Sigmoid colon (tissue), 7 donors: Measurements from ENCODE around the gene EMX2. TPM values are rescaled to one million over a fixed set of nuclear protein-coding genes. Genes with fewer than 3 reads are reported as not detected.

Experiments
- DNase-seq: peaks from one replicate; pipeline ENCODE4 v3.0.0-alpha.2; 2019
- H3K27ac ChIP-seq, 4 donors: fragments of 200-600 bp; sonication (generic); one replicate each; pipeline ENCODE4 v1.5.1; 2016 to 2019; ENCODE audit warnings: mild to moderate bottlenecking in 1 of 4
- H3K27me3 ChIP-seq, 3 donors: fragments of 200-600 bp; sonication (generic); one replicate each; pipeline ENCODE4 v1.5.1; 2019; ENCODE audit warnings: mild to moderate bottlenecking in 1 of 3
- H3K36me3 ChIP-seq, 4 donors: fragments of 200-600 bp; sonication (generic); one replicate each; pipeline ENCODE4 v1.5.1; 2016 to 2019
- H3K4me1 ChIP-seq, 4 donors: fragments of 200-600 bp; sonication (generic); one replicate each; pipeline ENCODE4 v1.5.1; 2017 to 2019
- H3K4me3 ChIP-seq, 4 donors: fragments of 200-600 bp; sonication (generic); one replicate each; pipeline ENCODE4 v1.5.1; 2017 to 2019; ENCODE audit warnings: mild to moderate bottlenecking in 2 of 4, moderate library complexity in 1 of 4
- H3K9me3 ChIP-seq, 4 donors: fragments of 200-600 bp in 3 of 4; sonication (generic) in 3 of 4; one replicate each; pipeline versions ENCODE4 v1.5.1 to v1.6.1; 2013 to 2019
- EP300 ChIP-seq, 4 donors: sonication (generic); formaldehyde crosslinking; IDR thresholded peaks; one replicate each; pipeline ENCODE4 v1.6.1; 2017; ENCODE audit warnings: antibody characterized with exemption in 4 of 4
- POLR2A ChIP-seq, 2 donors: fragments of 450-650 bp; IDR thresholded peaks; one replicate each; pipeline ENCODE4 v1.6.1; 2016; ENCODE audit warnings: antibody characterized with exemption in 2 of 2, mild to moderate bottlenecking in 2 of 2, moderate library complexity in 2 of 2
- POLR2AphosphoS5 ChIP-seq, 4 donors: sonication (generic); formaldehyde crosslinking; IDR thresholded peaks; one replicate each; pipeline ENCODE4 v1.6.1; 2017; ENCODE audit warnings: antibody characterized with exemption in 4 of 4
- WGBS, 2 donors: extraction: QIAGEN DNeasy Blood & Tissue Kit; methylation state at CpG; one replicate each; pipeline ENCODE4 v1.1.7; 2013; 5-methylcytosine and 5-hydroxymethylcytosine counted together
- intact Hi-C: fragments of 100-400 bp; cut with DNase I; formaldehyde crosslinking; loops from one replicate; pipeline ENCODE4 v1.15.1; 2023
- polyA plus RNA-seq, 3 donors: library from polyadenylated mRNA; stranded (reverse); fragments of 200-250 nt; gene quantifications; one replicate each; pipeline ENCODE4 v1.2.3, GENCODE V29; 2013
- total RNA-seq, 4 donors: library from RNA; depleted of rRNA; stranded (reverse); fragments of >200 nt; gene quantifications; one replicate each; pipeline ENCODE4 v1.1.0, GENCODE V29; 2016
- TF ChIP-seq, protein P1 (sequence below), 4 experiments: fragments of 450-650 bp in 3 of 4; fragments of 200-600 bp in 1 of 4; IDR thresholded peaks; one replicate each; pipeline ENCODE4 v1.5.1; 2016 to 2019; ENCODE audit warnings: antibody characterized with exemption in 4 of 4, mild to moderate bottlenecking in 3 of 4, moderate library complexity in 2 of 4
- donor health status: healthy with polysubstance abuse.
- donor health status: Bipolar disorder and iron deficiency.
- donor health status: healthy.

EMX2 gene
- total and polyA plus RNA-seq, 7 donors = 0.36 TPM; not detected in 6

DNA sequence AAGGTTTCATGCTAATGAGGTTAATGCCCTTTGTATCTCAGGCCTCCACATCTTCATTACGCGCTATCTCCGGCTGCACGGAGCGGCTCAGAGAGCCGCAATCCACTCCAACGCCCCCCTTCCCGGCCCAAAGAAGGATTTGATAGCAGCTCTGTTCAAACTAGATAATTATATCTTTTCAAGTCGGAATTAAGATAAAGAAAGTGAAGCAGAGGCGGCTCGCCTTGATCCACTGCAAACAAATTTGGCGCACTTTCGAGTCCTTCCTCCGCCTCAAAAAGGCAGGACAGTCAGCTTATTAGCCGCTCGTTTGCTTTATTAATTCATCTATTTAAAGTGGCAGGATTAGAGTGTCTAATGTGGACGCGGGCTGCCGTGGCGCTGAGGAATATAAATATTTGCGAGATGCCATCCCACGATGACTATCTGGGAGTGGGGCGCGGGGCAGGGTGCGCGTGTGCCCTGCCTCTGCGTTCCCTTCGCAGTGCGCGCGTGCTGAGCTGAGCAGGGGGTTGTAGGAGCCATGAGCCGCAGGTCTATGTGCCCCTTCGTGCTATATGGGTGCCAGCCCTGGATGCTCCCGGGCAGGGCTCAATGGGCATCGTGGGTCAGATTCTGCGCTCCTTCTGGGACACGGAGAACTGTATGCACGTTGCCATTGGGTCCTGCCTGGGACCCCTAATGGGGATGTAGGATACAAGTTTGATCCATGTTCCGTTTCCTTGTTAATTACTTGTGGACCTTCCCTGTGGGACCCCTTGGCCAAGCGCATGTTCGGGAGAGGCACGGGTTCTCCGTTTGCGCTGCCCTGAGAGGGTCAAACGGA, 9.0 kb downstream of the EMX2 start:
- H3K4me1 ChIP-seq = peaks cover 0 to 23% (median 18%) of the 10 kb centered on the region in 4 donors
- no peaks in the 10 kb centered on the region for H3K36me3 ChIP-seq
- H3K27ac ChIP-seq = no peak overlapping the region
- WGBS, 2 donors = 6 to 10% methylated on average over 45 of the region's 45 CpGs
- intact Hi-C loops = no loop called here
- TF ChIP-seq POLR2AphosphoS5 (IDR thresholded peaks at IDR 0.05) (no peak), EP300 (IDR thresholded peaks at IDR 0.05) (no peak), POLR2A (IDR thresholded peaks at IDR 0.05) (no peak)
- TF ChIP-seq, protein P1, sequence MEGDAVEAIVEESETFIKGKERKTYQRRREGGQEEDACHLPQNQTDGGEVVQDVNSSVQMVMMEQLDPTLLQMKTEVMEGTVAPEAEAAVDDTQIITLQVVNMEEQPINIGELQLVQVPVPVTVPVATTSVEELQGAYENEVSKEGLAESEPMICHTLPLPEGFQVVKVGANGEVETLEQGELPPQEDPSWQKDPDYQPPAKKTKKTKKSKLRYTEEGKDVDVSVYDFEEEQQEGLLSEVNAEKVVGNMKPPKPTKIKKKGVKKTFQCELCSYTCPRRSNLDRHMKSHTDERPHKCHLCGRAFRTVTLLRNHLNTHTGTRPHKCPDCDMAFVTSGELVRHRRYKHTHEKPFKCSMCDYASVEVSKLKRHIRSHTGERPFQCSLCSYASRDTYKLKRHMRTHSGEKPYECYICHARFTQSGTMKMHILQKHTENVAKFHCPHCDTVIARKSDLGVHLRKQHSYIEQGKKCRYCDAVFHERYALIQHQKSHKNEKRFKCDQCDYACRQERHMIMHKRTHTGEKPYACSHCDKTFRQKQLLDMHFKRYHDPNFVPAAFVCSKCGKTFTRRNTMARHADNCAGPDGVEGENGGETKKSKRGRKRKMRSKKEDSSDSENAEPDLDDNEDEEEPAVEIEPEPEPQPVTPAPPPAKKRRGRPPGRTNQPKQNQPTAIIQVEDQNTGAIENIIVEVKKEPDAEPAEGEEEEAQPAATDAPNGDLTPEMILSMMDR (IDR thresholded peaks at IDR 0.05) = no peak
- H3K9me3 ChIP-seq = no peaks in the 10 kb centered on the region
- H3K4me3 ChIP-seq = no peak overlapping the region
- peaks cover 63 to 100% (median 96%) of the 10 kb centered on the region in 3 donors for H3K27me3 ChIP-seq
- no peak for DNase-seq

DNA sequence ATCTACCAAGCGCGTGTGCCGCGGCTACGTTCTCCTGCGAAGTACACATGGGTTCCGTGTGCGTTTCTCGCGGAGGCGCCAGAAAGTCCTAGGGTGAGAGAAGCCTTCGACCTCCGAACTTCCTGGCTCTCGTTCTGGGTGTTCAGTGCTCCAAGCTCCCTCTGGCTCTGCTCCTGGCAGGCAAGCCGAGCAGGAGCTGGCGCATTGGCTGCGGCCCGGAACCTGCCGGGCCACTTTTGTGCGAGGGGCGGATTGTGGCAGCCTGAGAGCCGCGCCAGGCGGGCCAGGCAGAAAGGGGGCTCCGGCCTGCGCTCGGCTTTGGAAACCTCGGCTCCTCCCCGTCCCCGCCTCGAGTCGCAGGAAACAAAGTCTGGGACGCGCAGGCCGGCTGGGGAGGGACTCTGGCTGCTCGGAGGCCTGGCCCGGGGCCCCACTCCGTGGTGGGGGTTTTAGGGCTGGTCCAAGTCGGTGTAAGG, 9.6 kb downstream of the EMX2 start:
- H3K4me3 ChIP-seq = no peak overlapping the region
- no peak overlapping the region for H3K27ac ChIP-seq
- DNase-seq = no peak
- H3K9me3 ChIP-seq = no peaks in the 10 kb centered on the region
- no peaks in the 10 kb centered on the region for H3K36me3 ChIP-seq
- H3K4me1 ChIP-seq = peaks cover 0 to 23% (median 18%) of the 10 kb centered on the region in 4 donors
- WGBS, 2 donors = 3% methylated on average over 39 of the region's 39 CpGs
- intact Hi-C loops = no loop called here
- peaks cover 57 to 96% (median 89%) of the 10 kb centered on the region in 3 donors for H3K27me3 ChIP-seq
- TF ChIP-seq EP300 (IDR thresholded peaks at IDR 0.05) = no peak
- TF ChIP-seq, protein P1 (IDR thresholded peaks at IDR 0.05) = no peak
- TF ChIP-seq POLR2A (IDR thresholded peaks at IDR 0.05) = no peak
- no peak for TF ChIP-seq POLR2AphosphoS5 (IDR thresholded peaks at IDR 0.05)

- intact Hi-C loops = no loop called here
- Histone ChIP-seq H3K27me3 (peaks cover 51 to 91% (median 84%) of the 10 kb centered on the region in 3 donors), H3K4me3 (no peak overlapping the region), H3K9me3 (no peaks in the 10 kb centered on the region), H3K36me3 (no peaks in the 10 kb centered on the region), H3K27ac (no peak overlapping the region), H3K4me1 (peaks cover 0 to 23% (median 18%) of the 10 kb centered on the region in 4 donors)
- 9 to 10% methylated on average over 13 of the region's 13 CpGs for WGBS, 2 donors
- TF ChIP-seq EP300 (IDR thresholded peaks at IDR 0.05) (no peak), POLR2A (IDR thresholded peaks at IDR 0.05) (no peak), POLR2AphosphoS5 (IDR thresholded peaks at IDR 0.05) (no peak)
- TF ChIP-seq, protein P1 (IDR thresholded peaks at IDR 0.05) = no peak
- no peak for DNase-seq
These were observed 10.2 kb downstream of the EMX2 start for GRCh38 chr10:117552701-117553141.

GRCh38 chr10:117553142-117553814, 10.7 kb downstream of the EMX2 start:
- peaks cover 50 to 86% (median 78%) of the 10 kb centered on the region in 3 donors for H3K27me3 ChIP-seq
- H3K27ac ChIP-seq = no peak overlapping the region
- intact Hi-C loops = no loop called here
- H3K9me3 ChIP-seq = no peaks in the 10 kb centered on the region
- no peak overlapping the region for H3K4me3 ChIP-seq
- H3K4me1 ChIP-seq = peaks cover 0 to 23% (median 18%) of the 10 kb centered on the region in 4 donors
- TF ChIP-seq POLR2A (IDR thresholded peaks at IDR 0.05) = no peak
- TF ChIP-seq EP300 (IDR thresholded peaks at IDR 0.05) = no peak
- no peak for TF ChIP-seq POLR2AphosphoS5 (IDR thresholded peaks at IDR 0.05)
- TF ChIP-seq, protein P1 (IDR thresholded peaks at IDR 0.05) = no peak
- no peaks in the 10 kb centered on the region for H3K36me3 ChIP-seq
- WGBS, 2 donors = 3% methylated on average over 65 of the region's 65 CpGs
- DNase-seq = no peak
